Hepatocyte (in vitro differentiated cells): Measurements from ENCODE around the gene CAPN2. TPM values are rescaled to one million over a fixed set of nuclear protein-coding genes. Genes with fewer than 3 reads are reported as not detected.

ENCODE experiments used
- DNase-seq: peaks from one replicate; pipeline ENCODE4 v3.0.0-alpha.2; 2016; ENCODE audit warnings: low spot score
- H2AFZ ChIP-seq: fragments of 200-600 bp; sonication (generic); 2 replicates; pipeline ENCODE4 v1.6.0; 2016; ENCODE audit warnings: antibody characterized with exemption, mild to moderate bottlenecking
- H3K27ac ChIP-seq: fragments of 200-600 bp; sonication (generic); 2 replicates; pipeline ENCODE4 v1.5.1; 2016; ENCODE audit warnings: mild to moderate bottlenecking
- H3K27me3 ChIP-seq: fragments of 200-600 bp; sonication (generic); 2 replicates; pipeline ENCODE4 v1.6.1; 2016
- H3K36me3 ChIP-seq: fragments of 200-600 bp; sonication (generic); replicated peaks from 2 replicates; pipeline ENCODE4 v1.5.1; 2016; ENCODE audit warnings: low read depth; ENCODE audit not compliant: insufficient read depth
- H3K4me1 ChIP-seq: fragments of 200-600 bp; sonication (generic); 2 replicates; pipeline ENCODE4 v1.5.1; 2016; ENCODE audit warnings: mild to moderate bottlenecking, moderate library complexity; ENCODE audit not compliant: insufficient read depth
- H3K4me2 ChIP-seq: fragments of 200-600 bp; sonication (generic); 2 replicates; pipeline ENCODE4 v1.6.0; 2016
- H3K4me3 ChIP-seq: fragments of 200-600 bp; sonication (generic); 2 replicates; pipeline ENCODE4 v1.5.1; 2016; ENCODE audit warnings: mild to moderate bottlenecking
- H3K79me2 ChIP-seq: fragments of 200-600 bp; sonication (generic); 2 replicates; pipeline ENCODE4 v1.6.0; 2017; ENCODE audit warnings: mild to moderate bottlenecking
- H3K9me2 ChIP-seq: fragments of 200-600 bp; sonication (generic); replicated peaks from 2 replicates; pipeline ENCODE4 v1.6.0; 2017; ENCODE audit warnings: mild to moderate bottlenecking; ENCODE audit not compliant: insufficient read depth
- H3K9me3 ChIP-seq: fragments of 200-600 bp; sonication (generic); 2 replicates; pipeline ENCODE4 v1.5.1; 2016; ENCODE audit warnings: low read depth, mild to moderate bottlenecking
- H4K20me1 ChIP-seq: fragments of 200-600 bp; sonication (generic); 2 replicates; pipeline ENCODE4 v1.6.0; 2016; ENCODE audit warnings: mild to moderate bottlenecking; ENCODE audit not compliant: insufficient read depth, poor library complexity, severe bottlenecking
- EZH2 ChIP-seq: fragments of 200-600 bp; sonication (generic); IDR thresholded peaks from 2 replicates; pipeline ENCODE4 v1.6.1; 2016; ENCODE audit warnings: antibody characterized with exemption, mild to moderate bottlenecking, borderline replicate concordance
- EZH2phosphoT487 ChIP-seq: fragments of 200-600 bp; sonication (generic); IDR thresholded peaks from one replicate; pipeline ENCODE4 v1.6.1; 2018; ENCODE audit warnings: antibody characterized with exemption, mild to moderate bottlenecking, low read depth, moderate library complexity; ENCODE audit not compliant: unreplicated experiment, severe bottlenecking
- WGBS: methylation state at CpG from one replicate; pipeline ENCODE4 v1.1.6; 2016; ENCODE audit warnings: low lambda C conversion rate; ENCODE audit errors: missing lambda C conversion rate; 5-methylcytosine and 5-hydroxymethylcytosine counted together
- polyA plus RNA-seq: library from polyadenylated mRNA; unstranded; fragments of >200 nt; fragmentation: Nextera tagmentation; extraction: Ambion mirVana; gene quantifications from 2 replicates; pipeline ENCODE4 v1.2.1, GENCODE V29; 2016
- total RNA-seq: library from RNA; depleted of rRNA; stranded (reverse); fragments of >200 nt; gene quantifications from 2 replicates; pipeline ENCODE4 v1.2.3, GENCODE V29; 2014
- TF ChIP-seq, protein P1 (sequence below): fragments of 200-600 bp; sonication (generic); IDR thresholded peaks from 2 replicates; pipeline ENCODE4 v1.5.1; 2016; ENCODE audit warnings: antibody characterized with exemption, mild to moderate bottlenecking; ENCODE audit not compliant: poor library complexity

Gene CAPN2
- total and polyA plus RNA-seq, 2 experiments from 2014 or later, result 147 to 162 TPM

DNA sequence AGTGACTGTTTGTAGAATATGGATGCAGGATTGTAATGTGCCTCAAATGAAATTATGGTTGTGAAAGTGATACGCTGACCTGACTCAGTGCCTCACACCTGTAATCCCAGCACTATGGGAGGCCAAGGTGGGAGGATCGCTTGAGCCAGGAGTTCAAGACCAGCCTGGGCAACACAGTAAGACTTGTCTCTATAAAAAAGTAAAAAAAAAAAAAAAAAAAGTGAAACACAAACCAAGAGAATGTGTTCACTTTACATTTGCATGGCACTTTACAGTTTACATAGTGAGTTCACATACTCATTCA lies 2.0 kb downstream of the CAPN2 start:
- Histone ChIP-seq H3K4me3 (no peak overlapping the region), H3K4me2 (peak overlapping the region; percentile 86), H3K36me3 (no peaks in the 10 kb centered on the region), H4K20me1 (no peaks in the 10 kb centered on the region), H3K27ac (peak overlapping the region; percentile 99), H3K4me1 (peaks cover 49% of the 10 kb centered on the region), H3K79me2 (peaks cover 48% of the 10 kb centered on the region), H3K9me3 (no peaks in the 10 kb centered on the region), H2AFZ (no peak overlapping the region), H3K27me3 (no peaks in the 10 kb centered on the region), H3K9me2 (no peaks in the 10 kb centered on the region)
- 89% methylated on average over 2 of the region's 2 CpGs for WGBS
- TF ChIP-seq, protein P1, sequence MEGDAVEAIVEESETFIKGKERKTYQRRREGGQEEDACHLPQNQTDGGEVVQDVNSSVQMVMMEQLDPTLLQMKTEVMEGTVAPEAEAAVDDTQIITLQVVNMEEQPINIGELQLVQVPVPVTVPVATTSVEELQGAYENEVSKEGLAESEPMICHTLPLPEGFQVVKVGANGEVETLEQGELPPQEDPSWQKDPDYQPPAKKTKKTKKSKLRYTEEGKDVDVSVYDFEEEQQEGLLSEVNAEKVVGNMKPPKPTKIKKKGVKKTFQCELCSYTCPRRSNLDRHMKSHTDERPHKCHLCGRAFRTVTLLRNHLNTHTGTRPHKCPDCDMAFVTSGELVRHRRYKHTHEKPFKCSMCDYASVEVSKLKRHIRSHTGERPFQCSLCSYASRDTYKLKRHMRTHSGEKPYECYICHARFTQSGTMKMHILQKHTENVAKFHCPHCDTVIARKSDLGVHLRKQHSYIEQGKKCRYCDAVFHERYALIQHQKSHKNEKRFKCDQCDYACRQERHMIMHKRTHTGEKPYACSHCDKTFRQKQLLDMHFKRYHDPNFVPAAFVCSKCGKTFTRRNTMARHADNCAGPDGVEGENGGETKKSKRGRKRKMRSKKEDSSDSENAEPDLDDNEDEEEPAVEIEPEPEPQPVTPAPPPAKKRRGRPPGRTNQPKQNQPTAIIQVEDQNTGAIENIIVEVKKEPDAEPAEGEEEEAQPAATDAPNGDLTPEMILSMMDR, result no peak
- no peak for TF ChIP-seq EZH2
- no peak for TF ChIP-seq EZH2phosphoT487
- no peak for DNase-seq

DNA sequence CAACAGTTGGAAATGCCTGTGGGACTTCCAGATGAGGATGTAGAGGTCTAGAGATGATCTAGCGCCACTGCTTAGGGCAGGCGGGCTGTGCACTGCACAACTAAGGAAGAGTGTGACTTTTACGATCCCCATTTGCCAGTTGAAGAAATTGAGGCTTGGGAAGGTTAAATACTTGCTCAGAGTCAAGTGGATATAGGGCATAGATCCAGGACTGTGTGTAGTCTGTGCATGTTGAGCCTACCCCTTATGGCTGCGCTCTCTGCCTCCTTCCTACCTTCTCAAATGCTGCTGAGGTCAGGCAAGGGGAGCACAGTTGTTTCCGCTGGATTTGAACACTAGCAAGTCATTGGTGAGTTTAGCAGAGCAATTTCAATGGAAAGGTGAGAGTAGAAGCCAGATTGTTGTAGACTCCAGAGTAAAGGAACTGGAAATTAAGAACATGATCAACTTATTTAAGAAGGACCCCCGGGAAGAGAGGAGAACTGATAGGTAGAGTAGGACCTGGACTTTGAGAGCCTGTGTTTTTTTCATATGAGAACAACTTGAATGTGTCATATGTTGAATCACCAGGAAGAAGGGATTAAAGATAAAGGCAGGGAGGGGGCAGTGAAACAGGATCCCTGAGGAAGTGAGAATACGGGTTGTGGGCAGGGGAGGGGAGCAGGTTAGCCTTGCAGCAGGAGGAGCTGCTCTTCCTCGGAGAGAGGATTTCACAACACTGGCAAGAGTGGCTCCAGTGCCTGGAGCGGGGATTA lies 2.7 kb downstream of the CAPN2 start:
- H3K36me3 ChIP-seq, result no peaks in the 10 kb centered on the region
- no peaks in the 10 kb centered on the region for H3K27me3 ChIP-seq
- H3K4me3 ChIP-seq, result no peak overlapping the region
- no peaks in the 10 kb centered on the region for H4K20me1 ChIP-seq
- WGBS, result 46% methylated on average over 9 of the region's 9 CpGs
- H3K27ac ChIP-seq, result peak overlapping the region; percentile 99
- H3K4me2 ChIP-seq, result peak overlapping the region; percentile 86
- H3K9me3 ChIP-seq, result no peaks in the 10 kb centered on the region
- H3K9me2 ChIP-seq, result no peaks in the 10 kb centered on the region
- H3K4me1 ChIP-seq, result peaks cover 50% of the 10 kb centered on the region
- H2AFZ ChIP-seq, result no peak overlapping the region
- peaks cover 48% of the 10 kb centered on the region for H3K79me2 ChIP-seq
- peak; percentile 85 for DNase-seq
- TF ChIP-seq, protein P1, result no peak
- no peak for TF ChIP-seq EZH2
- no peak for TF ChIP-seq EZH2phosphoT487

DNA sequence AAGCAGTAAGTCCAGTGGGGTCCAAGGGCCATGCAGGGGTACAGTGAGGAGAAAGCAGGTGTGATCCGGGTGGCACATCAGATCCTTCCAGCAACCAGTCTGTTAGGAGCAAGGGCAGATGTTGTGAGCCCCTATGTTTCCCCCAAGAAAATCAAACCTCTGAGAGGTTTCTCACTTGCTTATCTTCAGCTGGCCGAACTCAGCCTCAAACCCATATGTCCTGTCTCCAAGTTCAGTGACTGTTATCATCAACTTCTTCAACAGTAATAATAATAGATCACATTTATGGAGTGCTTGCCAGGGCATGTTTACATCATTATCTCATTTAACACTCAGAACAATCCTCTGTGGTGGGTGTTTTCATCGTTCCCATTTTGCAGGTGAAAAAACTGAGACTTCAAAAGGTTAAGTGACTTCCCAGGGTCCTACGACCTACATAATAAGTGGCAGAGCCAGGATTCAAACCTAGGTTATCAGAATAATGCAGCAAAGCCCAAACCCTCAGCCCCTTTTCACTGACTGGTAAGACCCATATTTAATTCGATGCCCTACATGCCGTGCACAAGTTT lies 3.3 kb downstream of the CAPN2 start:
- Histone ChIP-seq H3K27me3 (no peaks in the 10 kb centered on the region), H3K27ac (peak overlapping the region; percentile 68), H3K4me3 (no peak overlapping the region), H3K4me1 (peaks cover 53% of the 10 kb centered on the region), H3K9me3 (no peaks in the 10 kb centered on the region), H3K9me2 (no peaks in the 10 kb centered on the region), H3K36me3 (no peaks in the 10 kb centered on the region), H3K79me2 (peaks cover 48% of the 10 kb centered on the region), H3K4me2 (peak overlapping the region; percentile 86), H4K20me1 (no peaks in the 10 kb centered on the region), H2AFZ (no peak overlapping the region)
- TF ChIP-seq EZH2phosphoT487 (no peak), EZH2 (no peak)
- TF ChIP-seq, protein P1, result no peak
- 56% methylated on average over 6 of the region's 6 CpGs for WGBS
- DNase-seq, result no peak
